Gastrocnemius medialis (tissue), 4 donors: Measurements from ENCODE around the gene RAB17.

Source experiments
- POLR2A ChIP-seq, 2 donors: fragments of 450-650 bp; IDR thresholded peaks; one replicate each; pipeline ENCODE4 v1.6.1; 2017; ENCODE audit warnings: antibody characterized with exemption in 2 of 2, mild to moderate bottlenecking in 2 of 2, moderate library complexity in 2 of 2
- TF ChIP-seq, protein P1 (sequence below), 5 experiments: fragments of 450-650 bp in 3 of 5; fragments of 200-600 bp in 2 of 5; sonication (generic) in 2 of 5; IDR thresholded peaks in 4 of 5; conservative IDR thresholded peaks in 1 of 5; 1 replicate in 4 of 5; 2 replicates in 1 of 5; pipeline ENCODE4 v1.5.1; 2016 to 2019; ENCODE audit warnings: antibody characterized with exemption in 5 of 5, mild to moderate bottlenecking in 3 of 5, moderate library complexity in 3 of 5

- TF ChIP-seq POLR2A (IDR thresholded peaks at IDR 0.05) = no peak
- TF ChIP-seq, protein P1, sequence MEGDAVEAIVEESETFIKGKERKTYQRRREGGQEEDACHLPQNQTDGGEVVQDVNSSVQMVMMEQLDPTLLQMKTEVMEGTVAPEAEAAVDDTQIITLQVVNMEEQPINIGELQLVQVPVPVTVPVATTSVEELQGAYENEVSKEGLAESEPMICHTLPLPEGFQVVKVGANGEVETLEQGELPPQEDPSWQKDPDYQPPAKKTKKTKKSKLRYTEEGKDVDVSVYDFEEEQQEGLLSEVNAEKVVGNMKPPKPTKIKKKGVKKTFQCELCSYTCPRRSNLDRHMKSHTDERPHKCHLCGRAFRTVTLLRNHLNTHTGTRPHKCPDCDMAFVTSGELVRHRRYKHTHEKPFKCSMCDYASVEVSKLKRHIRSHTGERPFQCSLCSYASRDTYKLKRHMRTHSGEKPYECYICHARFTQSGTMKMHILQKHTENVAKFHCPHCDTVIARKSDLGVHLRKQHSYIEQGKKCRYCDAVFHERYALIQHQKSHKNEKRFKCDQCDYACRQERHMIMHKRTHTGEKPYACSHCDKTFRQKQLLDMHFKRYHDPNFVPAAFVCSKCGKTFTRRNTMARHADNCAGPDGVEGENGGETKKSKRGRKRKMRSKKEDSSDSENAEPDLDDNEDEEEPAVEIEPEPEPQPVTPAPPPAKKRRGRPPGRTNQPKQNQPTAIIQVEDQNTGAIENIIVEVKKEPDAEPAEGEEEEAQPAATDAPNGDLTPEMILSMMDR (IDR thresholded peaks at IDR 0.05 in 4 of 5, conservative IDR thresholded peaks at IDR 0.05 in 1 of 5) = no peak
These were observed 27.1 kb upstream of the RAB17 start for GRCh38 chr2:237617587-237617982.
